HL-60 (cell line): ENCODE data around the gene MAP4K2.

Source experiments
- REST ChIP-seq: IDR thresholded peaks from 2 replicates; pipeline ENCODE4 v1.6.1; 2012; ENCODE audit warnings: low read depth; ENCODE audit not compliant: insufficient replicate concordance
- TF ChIP-seq, protein P1 (sequence below): IDR thresholded peaks from one replicate; pipeline ENCODE4 v1.5.1; 2011; ENCODE audit warnings: low read length, control low read depth, inconsistent platforms; ENCODE audit not compliant: insufficient read depth

GRCh38 chr11:64764753-64765152, 38.3 kb downstream of the MAP4K2 start:
- TF ChIP-seq, protein P1, sequence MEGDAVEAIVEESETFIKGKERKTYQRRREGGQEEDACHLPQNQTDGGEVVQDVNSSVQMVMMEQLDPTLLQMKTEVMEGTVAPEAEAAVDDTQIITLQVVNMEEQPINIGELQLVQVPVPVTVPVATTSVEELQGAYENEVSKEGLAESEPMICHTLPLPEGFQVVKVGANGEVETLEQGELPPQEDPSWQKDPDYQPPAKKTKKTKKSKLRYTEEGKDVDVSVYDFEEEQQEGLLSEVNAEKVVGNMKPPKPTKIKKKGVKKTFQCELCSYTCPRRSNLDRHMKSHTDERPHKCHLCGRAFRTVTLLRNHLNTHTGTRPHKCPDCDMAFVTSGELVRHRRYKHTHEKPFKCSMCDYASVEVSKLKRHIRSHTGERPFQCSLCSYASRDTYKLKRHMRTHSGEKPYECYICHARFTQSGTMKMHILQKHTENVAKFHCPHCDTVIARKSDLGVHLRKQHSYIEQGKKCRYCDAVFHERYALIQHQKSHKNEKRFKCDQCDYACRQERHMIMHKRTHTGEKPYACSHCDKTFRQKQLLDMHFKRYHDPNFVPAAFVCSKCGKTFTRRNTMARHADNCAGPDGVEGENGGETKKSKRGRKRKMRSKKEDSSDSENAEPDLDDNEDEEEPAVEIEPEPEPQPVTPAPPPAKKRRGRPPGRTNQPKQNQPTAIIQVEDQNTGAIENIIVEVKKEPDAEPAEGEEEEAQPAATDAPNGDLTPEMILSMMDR, result no peak
- no peak for TF ChIP-seq REST
